Natural killer cell (primary cell): Measurements from ENCODE around the gene USP37. TPM values are rescaled to one million over a fixed set of nuclear protein-coding genes. Genes with fewer than 3 reads are reported as not detected.

Source experiments
- ATAC-seq, 3 donors: fragments of 150-1000 bp in 2 of 3; fragments of 200-7000 bp in 1 of 3; cut with Tn5 transposase; 1 replicate in 1 of 3; 2 replicates in 2 of 3; pipeline ENCODE4 v1.10.0; 2021; ENCODE audit warnings: mild to moderate bottlenecking in 2 of 3, moderate library complexity in 2 of 3
- DNase-seq, 2 donors: peaks; one replicate each; pipeline versions ENCODE4 v3.0.0 to v3.0.0-alpha.2; 2013 to 2021; ENCODE audit warnings: mixed read lengths in 1 of 2
- H3K27ac ChIP-seq: one replicate; pipeline ENCODE4 v1.5.1; 2013; ENCODE audit warnings: mild to moderate bottlenecking, low read length
- H3K27me3 ChIP-seq: one replicate; pipeline ENCODE4 v1.6.1; 2013; ENCODE audit warnings: low read length; ENCODE audit not compliant: control insufficient read depth, insufficient read depth
- H3K36me3 ChIP-seq: one replicate; pipeline ENCODE4 v1.6.1; 2013; ENCODE audit warnings: low read length; ENCODE audit not compliant: control insufficient read depth, insufficient read depth
- H3K4me1 ChIP-seq: one replicate; pipeline ENCODE4 v1.6.1; 2013; ENCODE audit warnings: low read length; ENCODE audit not compliant: control insufficient read depth, insufficient read depth
- H3K4me3 ChIP-seq: one replicate; pipeline ENCODE4 v1.5.1; 2013; ENCODE audit warnings: low read length
- H3K9me3 ChIP-seq: one replicate; pipeline ENCODE4 v1.6.1; 2013; ENCODE audit warnings: low read length; ENCODE audit not compliant: control insufficient read depth, insufficient read depth
- H3K27ac Mint-ChIP-seq, 2 donors: one replicate each; pipeline ENCODE4 v1.8.0; 2022; ENCODE audit warnings: mild to moderate bottlenecking in 2 of 2, mixed read lengths in 2 of 2, moderate library complexity in 1 of 2
- H3K27me3 Mint-ChIP-seq, 2 donors: one replicate each; pipeline ENCODE4 v1.8.0; 2022; ENCODE audit warnings: low read depth in 2 of 2, mixed read lengths in 2 of 2
- H3K36me3 Mint-ChIP-seq: one replicate; pipeline ENCODE4 v1.8.0; 2022; ENCODE audit warnings: mixed read lengths
- H3K4me1 Mint-ChIP-seq, 2 donors: one replicate each; pipeline ENCODE4 v1.8.0; 2022; ENCODE audit warnings: mixed read lengths in 2 of 2
- H3K4me3 Mint-ChIP-seq: one replicate; pipeline ENCODE4 v1.8.0; 2022; ENCODE audit warnings: mild to moderate bottlenecking, moderate library complexity, mixed read lengths
- H3K9me3 Mint-ChIP-seq, 2 donors: one replicate each; pipeline ENCODE4 v1.8.0; 2022; ENCODE audit warnings: mixed read lengths in 2 of 2
- CTCF ChIP-seq: fragments of 200-600 bp; IDR thresholded peaks from one replicate; pipeline ENCODE4 v1.8.0; 2022; ENCODE audit warnings: antibody characterized with exemption
- WGBS: methylation state at CpG from one replicate; pipeline ENCODE4 v1.1.7; 2013; ENCODE audit warnings: missing lambda C conversion rate; ENCODE audit not compliant: insufficient coverage; 5-methylcytosine and 5-hydroxymethylcytosine counted together
- intact Hi-C: fragments of 100-400 bp; cut with micrococcal nuclease; formaldehyde crosslinking; loops from one replicate; pipeline ENCODE4 v1.14.2; 2022
- total RNA-seq, 4 donors: library from RNA; stranded (reverse); fragments of 120-200 nt in 1 of 4; gene quantifications; one replicate each; pipeline versions ENCODE4 v1.2.3 to v1.2.4, GENCODE V29; 2013 to 2022

USP37 gene
- total RNA-seq, 3 donors from 2014 or later (not counting 1 experiment from before 2014, with no cell fraction given) = 18.3 to 26.2 (median 21.6) TPM

GRCh38 chr2:218431878-218432277, 136.3 kb downstream of the USP37 start:
- no peak overlapping the region for H3K27ac Mint-ChIP-seq
- H3K27me3 ChIP-seq = no peaks in the 10 kb centered on the region

GRCh38 chr2:218430721-218431120, 137.4 kb downstream of the USP37 start:
- Histone ChIP-seq H3K27ac (no peak overlapping the region), H3K27me3 (no peaks in the 10 kb centered on the region), H3K9me3 (no peaks in the 10 kb centered on the region), H3K4me3 (no peak overlapping the region), H3K36me3 (no peaks in the 10 kb centered on the region), H3K4me1 (peaks cover 5% of the 10 kb centered on the region)
- H3K9me3 Mint-ChIP-seq = no peaks in the 10 kb centered on the region
- no peak overlapping the region for H3K27ac Mint-ChIP-seq
- WGBS = 94% methylated on average over 11 of the region's 11 CpGs
- no peak overlapping the region for H3K4me3 Mint-ChIP-seq
- TF ChIP-seq CTCF = no peak
- intact Hi-C loops = no loop called here
- no peaks in the 10 kb centered on the region for H3K27me3 Mint-ChIP-seq
- H3K4me1 Mint-ChIP-seq = peaks cover 0 to 5% of the 10 kb centered on the region in 2 donors
- DNase-seq (no peak), ATAC-seq (no peak)
- no peaks in the 10 kb centered on the region for H3K36me3 Mint-ChIP-seq

More at GRCh38 chr2:218431878-218432277, 136.3 kb downstream of the USP37 start:
- TF ChIP-seq CTCF = no peak
- ATAC-seq (no peak), DNase-seq (no peak)
- Histone ChIP-seq H3K27ac (no peak overlapping the region), H3K4me1 (peaks cover 5% of the 10 kb centered on the region), H3K9me3 (no peaks in the 10 kb centered on the region), H3K36me3 (no peaks in the 10 kb centered on the region), H3K4me3 (no peak overlapping the region)
- Mint-ChIP-seq H3K27me3 (no peaks in the 10 kb centered on the region), H3K4me1 (peaks cover 0 to 5% of the 10 kb centered on the region in 2 donors), H3K4me3 (no peak overlapping the region), H3K9me3 (no peaks in the 10 kb centered on the region), H3K36me3 (no peaks in the 10 kb centered on the region)
- intact Hi-C loops = no loop called here
- 92% methylated on average over 10 of the region's 10 CpGs for WGBS

GRCh38 chr2:218429911-218430692, 138.0 kb downstream of the USP37 start:
- ATAC-seq (no peak), DNase-seq (no peak)
- H3K4me1 ChIP-seq = peaks cover 5% of the 10 kb centered on the region
- peaks cover 0 to 5% of the 10 kb centered on the region in 2 donors for H3K4me1 Mint-ChIP-seq
- no peaks in the 10 kb centered on the region for H3K36me3 Mint-ChIP-seq
- no peak for TF ChIP-seq CTCF
- intact Hi-C loops = no loop called here
- H3K9me3 ChIP-seq = no peaks in the 10 kb centered on the region
- no peak overlapping the region for H3K4me3 ChIP-seq
- H3K27ac ChIP-seq = no peak overlapping the region
- H3K27me3 Mint-ChIP-seq = no peaks in the 10 kb centered on the region
- 75% methylated on average over 9 of the region's 9 CpGs for WGBS
- no peaks in the 10 kb centered on the region for H3K9me3 Mint-ChIP-seq
- H3K4me3 Mint-ChIP-seq = no peak overlapping the region
- H3K36me3 ChIP-seq = no peaks in the 10 kb centered on the region
- no peaks in the 10 kb centered on the region for H3K27me3 ChIP-seq
- H3K27ac Mint-ChIP-seq = no peak overlapping the region
